HPDE6-E6E7 (cell line): ENCODE data around the gene AAR2.

Source experiments
- DNase-seq: peaks from one replicate; pipeline ENCODE4 v3.0.0; 2011; ENCODE audit warnings: missing footprints; ENCODE audit errors: extremely low spot score

AAR2 gene

GRCh38 chr20:36260316-36260715, 24.0 kb downstream of the AAR2 start:
- no peak for DNase-seq

GRCh38 chr20:36261389-36262105, 25.3 kb downstream of the AAR2 start:
- DNase-seq, result no peak

- no peak for DNase-seq
These were observed 26.2 kb downstream of the AAR2 start for GRCh38 chr20:36262440-36262839.

GRCh38 chr20:36264426-36265246, 28.4 kb downstream of the AAR2 start:
- DNase-seq, result no peak

- no peak for DNase-seq
These were observed 29.9 kb downstream of the AAR2 start for GRCh38 chr20:36266189-36266588.

- no peak for DNase-seq
These were observed 31.5 kb downstream of the AAR2 start for GRCh38 chr20:36267605-36268381.

- DNase-seq, result no peak
These were observed 32.4 kb downstream of the AAR2 start for GRCh38 chr20:36268440-36269342.

GRCh38 chr20:36269507-36269906, 33.2 kb downstream of the AAR2 start:
- no peak for DNase-seq

- DNase-seq, result no peak
These were observed 34.7 kb downstream of the AAR2 start for GRCh38 chr20:36270744-36271638.

- no peak for DNase-seq
These were observed 35.6 kb downstream of the AAR2 start for GRCh38 chr20:36271639-36272546.

GRCh38 chr20:36272547-36273220, 36.4 kb downstream of the AAR2 start:
- DNase-seq, result no peak

- no peak for DNase-seq
These were observed 37.3 kb downstream of the AAR2 start for GRCh38 chr20:36273414-36274180.

GRCh38 chr20:36274181-36274841, 38.0 kb downstream of the AAR2 start:
- DNase-seq, result no peak

- DNase-seq, result no peak
These were observed 38.7 kb downstream of the AAR2 start for GRCh38 chr20:36275011-36275410.

GRCh38 chr20:36275441-36276189, 39.3 kb downstream of the AAR2 start:
- no peak for DNase-seq

- DNase-seq, result no peak
These were observed 41.3 kb downstream of the AAR2 start for GRCh38 chr20:36277546-36277945.

GRCh38 chr20:36279362-36279761, 43.1 kb downstream of the AAR2 start:
- DNase-seq, result no peak
